Measurements from ENCODE around the gene RARRES1. TPM values are rescaled to one million over a fixed set of nuclear protein-coding genes. Genes with fewer than 3 reads are reported as not detected.
A peak's percentile ranks its signal among the peaks of the same experiment; 100 is the strongest.

The RARRES1 gene
- total and polyA plus RNA-seq, 4 donors: 36.3 to 110 (median 51.6) TPM

GRCh38 chr3:158660711-158661110, 71.5 kb downstream of the RARRES1 start:
- Histone ChIP-seq H3K4me1 (ENCODE audit: control insufficient read depth in 5 of 5, insufficient read depth in 5 of 5, low read length in 5 of 5) (peaks cover 0 to 17% (median 0%) of the 10 kb centered on the region in 5 donors), H3K36me3 (ENCODE audit: control insufficient read depth in 4 of 4, insufficient read depth in 4 of 4, low read length in 4 of 4) (peaks cover 17 to 43% (median 24%) of the 10 kb centered on the region in 4 donors), H3K27ac (ENCODE audit: low read depth in 1 of 2, low read length in 1 of 2) (no peak overlapping the region), H3K4me3 (no peak overlapping the region), H3K9ac (ENCODE audit: insufficient read depth in 1 of 2, low read length in 2 of 2) (no peak overlapping the region), H3K9me3 (ENCODE audit: control insufficient read depth in 4 of 4, insufficient read depth in 3 of 4, low read length in 3 of 4) (no peaks in the 10 kb centered on the region), H3K27me3 (ENCODE audit: control insufficient read depth in 3 of 3, insufficient read depth in 3 of 3, low read length in 2 of 3) (no peaks in the 10 kb centered on the region)
- ATAC-seq (ENCODE audit: insufficient read depth, low FRiP score): no peak
- WGBS, 2 donors: 82 to 91% methylated on average over 4 of the region's 4 CpGs
- DNase-seq: no peak
- TF ChIP-seq, protein P1, sequence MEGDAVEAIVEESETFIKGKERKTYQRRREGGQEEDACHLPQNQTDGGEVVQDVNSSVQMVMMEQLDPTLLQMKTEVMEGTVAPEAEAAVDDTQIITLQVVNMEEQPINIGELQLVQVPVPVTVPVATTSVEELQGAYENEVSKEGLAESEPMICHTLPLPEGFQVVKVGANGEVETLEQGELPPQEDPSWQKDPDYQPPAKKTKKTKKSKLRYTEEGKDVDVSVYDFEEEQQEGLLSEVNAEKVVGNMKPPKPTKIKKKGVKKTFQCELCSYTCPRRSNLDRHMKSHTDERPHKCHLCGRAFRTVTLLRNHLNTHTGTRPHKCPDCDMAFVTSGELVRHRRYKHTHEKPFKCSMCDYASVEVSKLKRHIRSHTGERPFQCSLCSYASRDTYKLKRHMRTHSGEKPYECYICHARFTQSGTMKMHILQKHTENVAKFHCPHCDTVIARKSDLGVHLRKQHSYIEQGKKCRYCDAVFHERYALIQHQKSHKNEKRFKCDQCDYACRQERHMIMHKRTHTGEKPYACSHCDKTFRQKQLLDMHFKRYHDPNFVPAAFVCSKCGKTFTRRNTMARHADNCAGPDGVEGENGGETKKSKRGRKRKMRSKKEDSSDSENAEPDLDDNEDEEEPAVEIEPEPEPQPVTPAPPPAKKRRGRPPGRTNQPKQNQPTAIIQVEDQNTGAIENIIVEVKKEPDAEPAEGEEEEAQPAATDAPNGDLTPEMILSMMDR (IDR thresholded peaks at IDR 0.05; ENCODE audit: control extremely low read depth, extremely low read depth): no peak

- DNase-seq (peak; percentile 69 to 89 (median 86)), ATAC-seq (ENCODE audit: insufficient read depth, low FRiP score) (peak; percentile 81)
- H3K4me1 ChIP-seq (ENCODE audit: control insufficient read depth in 5 of 5, insufficient read depth in 5 of 5, low read length in 5 of 5): peaks cover 0 to 17% (median 0%) of the 10 kb centered on the region in 5 donors
- peak overlapping the region; percentile 16 to 31 for H3K27ac ChIP-seq (ENCODE audit: low read depth in 1 of 2, low read length in 1 of 2)
- H3K36me3 ChIP-seq (ENCODE audit: control insufficient read depth in 4 of 4, insufficient read depth in 4 of 4, low read length in 4 of 4): peaks cover 17 to 40% (median 22%) of the 10 kb centered on the region in 4 donors
- H3K27me3 ChIP-seq (ENCODE audit: control insufficient read depth in 3 of 3, insufficient read depth in 3 of 3, low read length in 2 of 3): no peaks in the 10 kb centered on the region
- H3K9me3 ChIP-seq (ENCODE audit: control insufficient read depth in 4 of 4, insufficient read depth in 3 of 4, low read length in 3 of 4): no peaks in the 10 kb centered on the region
- 34 to 38% methylated on average over 7 of the region's 7 CpGs for WGBS, 2 donors
- H3K9ac ChIP-seq (ENCODE audit: insufficient read depth in 1 of 2, low read length in 2 of 2): no peak overlapping the region
- H3K4me3 ChIP-seq: no peak overlapping the region
- TF ChIP-seq, protein P1 (IDR thresholded peaks at IDR 0.05; ENCODE audit: control extremely low read depth, extremely low read depth): peak; percentile 45
Observed at GRCh38 chr3:158659454-158660237, 72.6 kb downstream of the RARRES1 start.

- DNase-seq: no peak
- WGBS, 2 donors: 89 to 93% methylated on average over 7 of the region's 7 CpGs
- no peak for ATAC-seq (ENCODE audit: insufficient read depth, low FRiP score)
- no peak overlapping the region for H3K9ac ChIP-seq (ENCODE audit: insufficient read depth in 1 of 2, low read length in 2 of 2)
- H3K9me3 ChIP-seq (ENCODE audit: control insufficient read depth in 4 of 4, insufficient read depth in 3 of 4, low read length in 3 of 4): no peaks in the 10 kb centered on the region
- H3K27ac ChIP-seq (ENCODE audit: low read depth in 1 of 2, low read length in 1 of 2): no peak overlapping the region
- no peaks in the 10 kb centered on the region for H3K27me3 ChIP-seq (ENCODE audit: control insufficient read depth in 3 of 3, insufficient read depth in 3 of 3, low read length in 2 of 3)
- peaks cover 14 to 37% (median 22%) of the 10 kb centered on the region in 4 donors for H3K36me3 ChIP-seq (ENCODE audit: control insufficient read depth in 4 of 4, insufficient read depth in 4 of 4, low read length in 4 of 4)
- H3K4me3 ChIP-seq: no peak overlapping the region
- H3K4me1 ChIP-seq (ENCODE audit: control insufficient read depth in 5 of 5, insufficient read depth in 5 of 5, low read length in 5 of 5): peaks cover 0 to 17% (median 0%) of the 10 kb centered on the region in 5 donors
- TF ChIP-seq, protein P1 (IDR thresholded peaks at IDR 0.05; ENCODE audit: control extremely low read depth, extremely low read depth): no peak
Observed at GRCh38 chr3:158658889-158659288, 73.4 kb downstream of the RARRES1 start.
